GM19395 (cell line): ENCODE measurements around the gene POLG.

ENCODE experiments used
- ATAC-seq: cut with Tn5 transposase; IDR thresholded peaks from one replicate; pipeline ENCODE4 v1.9.1; 2021; ENCODE audit warnings: mild to moderate bottlenecking, moderate library complexity; ENCODE audit not compliant: unreplicated experiment

POLG gene

DNA sequence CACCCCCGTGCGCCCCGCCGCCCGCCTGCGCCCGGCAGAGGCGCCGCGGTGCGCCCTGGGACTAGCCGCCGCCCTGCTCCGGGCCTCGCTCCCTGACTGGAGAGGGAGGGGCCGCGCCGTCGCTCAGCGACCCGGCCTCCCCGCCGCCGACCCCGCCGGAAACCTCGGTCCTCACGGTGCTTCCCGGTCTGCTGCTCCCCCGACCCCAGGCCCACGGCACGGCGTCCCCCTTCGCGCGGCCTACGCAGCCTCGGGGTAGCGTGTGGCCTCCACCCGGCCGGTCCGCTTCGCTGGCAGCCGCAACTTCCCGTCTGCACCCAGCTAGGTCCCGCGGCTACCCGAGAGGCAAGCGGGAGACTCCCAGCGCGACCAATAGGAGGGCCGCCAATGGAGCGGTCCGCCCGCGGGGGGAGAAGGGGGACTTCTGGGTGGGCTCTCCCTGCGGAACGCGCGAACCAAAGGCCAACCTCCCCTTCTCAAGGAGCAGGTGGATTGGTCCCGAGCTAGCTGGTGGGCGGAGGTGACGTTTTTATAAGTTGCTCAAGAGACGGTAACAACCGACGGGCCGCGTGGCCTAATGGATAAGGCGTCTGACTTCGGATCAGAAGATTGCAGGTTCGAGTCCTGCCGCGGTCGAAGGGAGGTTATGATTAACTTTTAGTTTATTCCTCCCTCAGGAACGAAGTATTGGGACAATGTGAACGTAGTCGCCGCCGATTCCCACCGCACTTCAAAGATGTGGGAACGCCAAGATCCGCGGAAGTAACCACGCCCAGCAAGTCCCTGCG is at the start of gene POLG:
TSS of gene POLG (minus strand) at position 315 of the 788 bp plus-strand sequence. CDS start 1,070 bp downstream, outside the sequence.
- ATAC-seq: peak; percentile 90

DNA sequence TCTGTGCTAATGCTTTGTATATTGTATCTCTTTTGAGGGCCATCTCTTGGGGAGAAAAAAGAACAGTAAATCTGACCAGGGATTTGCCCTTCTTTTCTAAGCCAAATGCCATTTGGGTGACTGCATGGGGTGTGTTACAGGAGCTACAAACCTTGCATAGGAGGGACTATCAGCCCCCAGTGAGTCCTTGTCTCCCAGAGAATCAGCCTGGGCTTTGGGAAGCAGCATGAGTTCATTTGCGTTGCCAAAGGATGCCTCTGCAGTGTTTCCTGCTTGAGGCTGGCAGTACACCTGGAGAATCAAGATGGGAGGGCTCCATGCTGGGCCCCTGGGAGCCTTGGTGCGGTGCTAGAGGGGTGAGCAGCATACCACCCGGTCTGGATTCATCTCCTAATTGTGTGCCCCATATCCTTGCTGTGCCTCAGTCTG is 49.6 kb upstream of the POLG start:
- ATAC-seq: no peak

DNA sequence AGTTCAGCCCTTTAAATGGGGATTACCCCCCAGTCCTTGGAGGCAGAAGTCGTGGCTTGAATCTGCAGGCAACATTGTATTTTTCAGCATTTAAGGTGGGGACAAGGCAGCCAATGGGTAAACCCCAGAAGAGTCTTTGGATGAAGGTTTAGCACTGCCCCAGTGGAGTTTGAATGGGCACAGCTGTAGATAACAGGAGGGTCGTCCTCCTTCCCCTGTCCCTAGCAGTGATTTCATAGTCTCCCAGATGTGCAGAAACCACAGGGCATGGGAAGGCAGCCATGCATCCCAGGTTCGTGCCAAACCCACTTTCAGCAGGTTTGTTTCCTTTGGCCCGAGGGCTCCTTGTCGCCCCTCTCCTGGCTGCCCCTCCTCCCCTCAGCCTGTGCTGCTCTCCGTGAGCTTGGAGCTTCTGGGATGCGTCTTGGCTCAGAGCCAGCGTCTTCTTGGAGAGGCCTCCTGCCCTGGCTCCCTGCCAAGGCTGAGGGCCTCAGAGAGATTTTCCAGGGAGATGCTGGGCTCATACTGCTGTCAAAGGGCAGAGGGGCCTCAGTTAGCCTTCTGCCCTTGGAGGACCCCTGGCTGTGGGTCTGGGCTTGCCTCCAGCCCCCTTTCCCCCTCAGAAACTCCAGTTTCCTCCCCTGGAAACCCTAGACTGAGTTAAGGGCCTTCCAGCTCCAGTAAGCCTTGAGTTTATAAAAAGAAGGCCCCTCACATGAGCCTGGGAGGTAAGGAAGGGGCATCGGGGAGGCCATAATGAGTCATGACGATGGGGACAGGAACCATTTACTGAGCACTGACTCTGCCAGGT is 48.9 kb upstream of the POLG start:
- ATAC-seq: no peak

DNA sequence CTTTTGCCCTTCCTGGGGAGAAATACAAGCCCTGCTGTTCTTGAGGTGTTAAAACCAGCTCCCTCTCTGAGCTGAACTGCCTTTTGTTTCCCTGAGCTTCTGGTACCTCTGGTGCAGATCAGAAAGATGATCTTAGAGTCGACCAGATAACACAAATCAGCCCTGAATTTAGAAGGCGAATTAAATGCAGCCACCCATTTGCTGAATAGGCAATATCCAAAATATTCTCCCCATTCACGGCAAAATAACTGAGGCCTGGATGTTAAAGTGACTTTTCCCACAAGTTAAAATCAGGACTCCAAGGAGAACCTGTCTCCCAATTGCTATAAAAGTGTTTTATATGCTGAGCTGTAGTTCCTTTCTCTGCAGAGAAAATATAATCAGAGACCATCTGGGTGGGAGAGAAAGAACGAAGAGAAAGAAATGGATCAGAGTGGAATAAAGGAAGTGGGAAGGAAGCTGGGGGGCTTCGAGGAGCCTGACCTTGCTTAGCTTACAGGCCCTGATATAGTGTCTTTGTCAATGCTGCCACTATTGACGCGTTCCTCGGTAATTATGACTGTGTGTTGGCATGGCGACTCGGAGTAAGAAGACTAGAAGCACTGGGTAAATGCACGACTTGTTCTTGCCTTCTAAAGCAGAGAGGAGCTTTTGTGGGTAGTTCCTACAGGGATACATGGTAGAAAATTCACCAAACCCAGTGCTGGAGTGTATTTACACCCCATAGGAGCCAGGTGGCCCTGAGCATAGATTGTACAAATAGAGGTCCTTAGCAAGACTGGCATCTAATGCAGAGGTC is 47.5 kb upstream of the POLG start:
- no peak for ATAC-seq

DNA sequence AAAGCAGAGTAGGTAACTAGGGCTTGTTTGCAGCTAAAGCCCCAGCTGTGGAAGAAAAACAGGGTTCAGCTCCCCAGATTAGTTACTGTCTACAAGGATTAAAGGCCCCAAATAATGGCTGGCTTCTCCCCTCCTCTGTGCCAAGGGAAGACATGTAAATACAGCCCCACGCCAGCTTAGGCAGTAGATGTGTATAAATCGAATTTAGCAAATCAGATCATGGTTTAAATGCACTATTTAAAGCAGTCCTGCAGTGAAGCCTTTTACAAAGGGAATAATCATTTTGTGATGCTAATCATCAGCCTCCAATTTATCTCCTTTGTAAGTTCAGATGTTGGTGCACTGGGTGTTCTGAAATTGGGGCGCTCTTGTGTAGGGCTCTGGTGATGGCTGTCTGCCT is 46.7 kb upstream of the POLG start:
- ATAC-seq: no peak

DNA sequence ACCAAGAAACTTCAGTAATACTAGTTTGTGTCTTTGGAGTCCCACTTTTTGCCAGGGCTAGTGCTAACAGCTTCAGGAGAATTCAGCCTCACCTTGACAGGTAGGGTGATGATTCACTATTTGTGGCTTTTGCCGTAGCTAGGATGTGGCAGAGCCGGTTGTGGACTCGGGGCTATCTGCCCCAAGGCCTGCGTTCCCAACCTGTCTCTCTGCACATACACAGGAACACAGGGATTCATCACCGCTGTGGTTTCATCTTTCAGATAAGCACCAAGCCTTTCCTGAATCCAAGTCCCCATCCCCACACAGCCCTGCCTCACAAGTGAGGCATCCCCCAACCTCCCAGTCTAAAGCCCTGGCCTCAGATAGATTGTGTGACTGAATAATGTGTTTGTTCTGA is 45.2 kb upstream of the POLG start:
- no peak for ATAC-seq

DNA sequence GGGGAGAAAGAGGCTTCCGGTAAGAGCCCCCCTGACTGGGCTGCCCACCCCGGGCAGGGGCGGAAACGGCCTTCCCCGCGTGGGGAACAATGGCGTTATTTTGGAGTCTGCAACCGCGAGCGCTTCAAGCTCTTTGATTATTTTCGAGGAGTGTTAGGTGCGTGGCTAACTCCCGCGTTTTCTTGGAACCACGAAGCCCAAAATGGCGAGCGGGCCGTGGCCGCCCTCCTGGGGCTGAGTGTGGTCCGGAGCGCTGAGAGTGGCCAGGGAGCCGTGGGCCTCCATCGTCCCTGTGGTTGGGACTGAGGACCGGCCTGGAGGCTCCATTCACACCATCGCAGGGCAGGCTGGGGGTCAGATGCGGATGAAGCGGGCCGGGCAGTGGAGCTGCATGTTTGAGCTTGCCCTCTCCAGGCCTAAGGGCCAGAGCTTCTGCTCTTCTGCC is 44.6 kb upstream of the POLG start:
- no peak for ATAC-seq

DNA sequence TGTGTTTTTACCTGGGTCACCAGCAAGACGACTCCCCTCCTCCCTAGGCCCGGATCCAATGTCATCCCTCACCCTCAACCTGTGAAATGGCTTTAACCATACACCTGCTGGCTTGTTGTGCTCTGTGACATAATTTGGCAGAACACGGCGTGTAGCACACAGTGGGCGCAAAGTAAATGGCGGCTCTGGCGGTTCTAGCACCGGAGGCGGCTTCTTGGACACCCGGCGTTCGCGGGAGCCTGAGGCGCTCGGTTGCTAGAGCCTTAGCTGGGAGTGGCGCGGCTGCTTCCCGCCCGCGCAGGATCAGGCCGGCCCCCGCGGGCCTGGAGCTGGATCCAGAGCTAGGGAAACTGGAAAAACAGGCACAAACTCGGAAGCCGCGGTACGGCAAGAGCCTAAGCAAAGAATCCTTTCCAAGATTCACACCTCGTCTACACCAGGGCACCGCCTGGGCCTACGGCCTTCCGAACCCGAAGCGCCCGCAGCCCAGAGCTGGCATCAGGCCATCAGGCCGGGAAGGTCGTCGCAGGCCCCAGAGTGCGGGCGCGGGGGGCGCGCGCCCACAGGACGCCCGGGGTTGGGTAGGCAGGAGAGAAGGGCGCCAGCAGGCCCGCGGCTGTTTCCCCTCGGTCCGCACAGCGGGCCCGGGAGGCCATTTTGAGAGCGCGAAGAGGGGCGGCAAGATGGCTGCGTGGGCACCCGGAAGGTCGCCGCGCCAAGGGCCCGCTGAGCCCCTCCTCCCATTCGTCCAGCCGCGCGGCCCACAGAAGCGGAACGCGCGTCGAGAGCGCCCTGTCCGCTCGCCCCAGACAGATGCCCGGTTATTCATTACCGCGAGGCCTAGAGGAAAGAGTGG is 43.9 kb upstream of the POLG start:
- ATAC-seq: no peak

DNA sequence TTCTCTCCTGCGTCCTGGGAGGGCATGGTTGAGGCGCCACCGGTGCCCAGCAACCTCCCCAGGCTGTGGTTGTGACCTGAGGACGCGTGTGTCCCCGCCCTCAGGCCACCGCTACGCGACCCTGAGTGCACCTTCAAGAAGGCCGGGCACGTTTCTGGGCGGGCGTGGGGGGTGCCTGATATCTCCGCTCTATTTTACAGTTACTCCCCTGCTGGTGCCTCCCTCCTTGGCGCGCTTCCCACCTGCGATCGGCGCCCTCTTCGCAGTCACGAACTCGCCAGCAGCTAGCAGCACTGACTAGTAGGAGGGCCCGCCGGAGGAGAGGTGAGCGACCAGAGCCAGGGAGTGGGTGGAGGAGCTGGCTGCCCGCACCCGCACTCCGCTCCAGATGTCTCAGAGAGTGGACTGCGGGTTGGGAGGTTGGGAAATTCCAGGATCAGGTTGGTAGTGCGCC is 43.2 kb upstream of the POLG start:
- no peak for ATAC-seq

DNA sequence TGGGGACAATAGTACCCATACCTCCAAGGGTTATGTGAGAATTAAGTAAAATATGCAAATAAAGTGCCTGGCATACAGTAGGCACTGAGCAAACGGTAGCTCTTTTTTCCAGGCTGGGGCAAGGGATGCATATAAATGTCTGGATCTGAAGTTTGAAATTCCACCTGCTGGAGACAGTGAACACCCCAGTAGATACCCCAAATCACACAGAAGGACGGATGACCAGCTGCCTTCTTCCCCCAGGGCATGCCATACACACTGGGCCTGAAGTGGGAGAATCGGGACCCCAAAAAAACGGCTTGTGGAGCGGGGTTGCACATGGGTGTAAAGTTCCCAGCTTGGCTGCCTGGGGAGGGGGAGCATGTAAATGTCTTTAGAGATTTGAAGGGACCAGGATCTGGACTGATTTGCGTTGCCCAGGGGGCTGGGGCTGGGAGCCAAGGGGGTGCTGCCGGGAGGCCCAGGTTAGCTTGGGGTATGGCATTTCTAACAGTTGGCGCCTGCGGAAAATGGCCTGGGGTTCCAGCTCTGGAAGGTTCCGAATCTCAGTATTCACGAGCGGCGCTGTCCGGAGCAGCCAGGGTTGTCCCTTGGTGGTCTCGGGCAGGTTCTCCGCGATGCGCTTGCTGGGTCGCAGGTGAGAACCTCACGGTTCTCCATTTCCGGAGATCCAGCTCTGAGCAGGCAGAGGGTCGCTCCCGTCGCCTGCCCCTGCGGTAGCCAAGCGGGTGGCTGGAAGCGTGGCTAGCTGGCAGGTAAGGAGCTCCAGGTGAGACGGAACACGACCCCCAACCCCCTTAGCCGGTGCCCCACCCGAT is 42.6 kb upstream of the POLG start:
- no peak for ATAC-seq

DNA sequence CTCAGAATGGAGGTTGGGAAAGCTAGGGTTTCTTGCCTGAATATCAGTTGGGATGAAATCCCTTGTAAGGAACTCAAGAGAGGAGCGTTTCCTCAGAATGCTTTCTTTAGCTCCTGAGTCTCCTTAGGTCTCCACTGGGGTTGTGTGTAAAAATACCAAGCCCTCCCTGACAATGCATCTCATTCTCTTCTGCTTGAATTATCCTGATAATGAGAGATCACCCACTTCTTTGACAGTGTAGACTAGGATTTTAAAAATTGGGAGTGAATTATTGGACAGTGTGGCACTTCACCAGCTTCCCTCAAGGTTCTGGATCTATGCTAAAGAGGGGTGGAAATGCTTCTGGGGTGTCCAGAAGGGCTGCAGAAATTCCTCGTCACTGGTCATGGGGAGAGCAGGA is 41.8 kb upstream of the POLG start:
- no peak for ATAC-seq

DNA sequence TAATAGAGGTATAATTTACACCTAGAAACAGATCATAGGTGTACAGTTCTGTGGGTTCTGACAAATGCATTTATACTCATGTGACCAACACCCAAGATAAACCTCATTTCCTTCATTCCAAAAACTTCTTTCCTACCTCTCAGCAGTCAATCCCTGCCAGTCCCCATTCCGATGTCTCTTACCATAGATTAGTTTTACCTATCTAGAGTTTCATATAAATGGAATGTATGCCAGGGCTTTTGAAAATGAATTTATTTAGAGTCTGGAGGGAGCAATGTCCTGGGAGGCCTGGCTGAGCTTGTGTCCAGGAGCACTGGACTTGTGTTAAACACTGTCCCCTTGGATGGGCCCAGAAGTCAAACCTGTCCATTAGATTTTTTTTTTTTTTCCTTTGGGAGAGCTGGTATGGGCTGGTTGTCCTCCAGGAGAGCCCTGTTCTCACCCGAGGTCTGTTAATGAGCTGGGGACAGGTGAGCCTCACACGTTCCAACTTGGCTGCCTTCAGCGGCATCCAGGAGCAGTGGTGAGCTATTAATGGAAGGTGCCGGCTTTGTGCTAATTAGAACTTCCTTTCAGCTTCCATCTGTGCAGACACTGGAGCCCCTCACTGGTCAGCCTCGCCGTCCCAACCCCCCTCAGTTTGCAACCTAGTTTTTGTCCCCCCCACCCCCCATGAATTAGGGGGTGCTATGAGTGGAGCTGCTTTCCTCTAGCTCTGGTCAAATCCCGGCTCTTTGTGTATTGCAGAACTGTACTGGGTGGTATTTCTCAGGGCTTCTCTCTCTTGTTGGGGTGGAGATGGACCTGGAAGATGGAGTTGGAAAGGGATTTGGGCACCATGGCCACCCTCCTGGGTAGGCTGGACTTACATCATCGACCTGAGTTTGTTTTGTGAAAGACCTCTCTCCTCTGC is 40.7 kb upstream of the POLG start:
- no peak for ATAC-seq

DNA sequence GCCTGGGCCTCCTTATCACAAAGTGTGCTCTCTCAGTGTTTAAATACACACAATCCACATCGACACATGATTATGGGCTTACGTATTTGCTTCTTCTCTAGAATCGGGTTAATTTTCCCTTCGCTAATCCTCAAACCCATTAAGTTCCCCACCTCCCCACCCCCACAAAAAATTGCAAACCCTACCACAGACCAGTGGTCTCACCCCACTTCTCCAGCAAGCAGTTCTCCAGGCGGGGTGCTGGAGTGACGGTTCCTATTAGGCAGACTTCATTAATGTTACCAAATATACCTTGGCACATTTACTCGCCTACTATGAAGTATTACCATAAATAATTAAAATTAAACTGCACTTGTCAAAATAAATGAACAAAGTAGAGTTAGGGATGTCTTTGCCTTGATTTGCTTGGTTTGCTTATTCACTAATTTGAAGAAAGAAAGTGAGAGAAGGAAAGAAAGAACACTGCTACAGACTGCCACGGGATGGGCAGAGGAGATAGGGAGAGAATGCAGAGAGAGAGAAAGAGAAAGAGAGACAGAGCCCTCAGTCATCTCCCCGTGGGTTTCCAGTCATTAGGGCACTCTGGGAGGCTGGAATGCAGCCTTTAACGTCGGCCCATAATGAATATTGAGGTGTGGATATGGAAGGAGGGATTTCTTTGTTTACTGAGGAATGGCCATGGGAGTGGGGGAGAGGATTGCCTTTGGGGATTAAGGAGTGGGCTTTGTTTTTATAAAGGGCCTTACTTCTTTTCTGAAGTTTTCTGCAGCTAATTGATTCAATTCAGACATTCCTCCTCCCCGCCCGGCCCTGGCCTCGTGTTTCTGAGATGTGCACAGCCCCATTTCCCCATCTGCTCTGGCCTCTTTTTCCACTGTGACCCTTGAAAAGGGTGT is 39.7 kb upstream of the POLG start:
- no peak for ATAC-seq

DNA sequence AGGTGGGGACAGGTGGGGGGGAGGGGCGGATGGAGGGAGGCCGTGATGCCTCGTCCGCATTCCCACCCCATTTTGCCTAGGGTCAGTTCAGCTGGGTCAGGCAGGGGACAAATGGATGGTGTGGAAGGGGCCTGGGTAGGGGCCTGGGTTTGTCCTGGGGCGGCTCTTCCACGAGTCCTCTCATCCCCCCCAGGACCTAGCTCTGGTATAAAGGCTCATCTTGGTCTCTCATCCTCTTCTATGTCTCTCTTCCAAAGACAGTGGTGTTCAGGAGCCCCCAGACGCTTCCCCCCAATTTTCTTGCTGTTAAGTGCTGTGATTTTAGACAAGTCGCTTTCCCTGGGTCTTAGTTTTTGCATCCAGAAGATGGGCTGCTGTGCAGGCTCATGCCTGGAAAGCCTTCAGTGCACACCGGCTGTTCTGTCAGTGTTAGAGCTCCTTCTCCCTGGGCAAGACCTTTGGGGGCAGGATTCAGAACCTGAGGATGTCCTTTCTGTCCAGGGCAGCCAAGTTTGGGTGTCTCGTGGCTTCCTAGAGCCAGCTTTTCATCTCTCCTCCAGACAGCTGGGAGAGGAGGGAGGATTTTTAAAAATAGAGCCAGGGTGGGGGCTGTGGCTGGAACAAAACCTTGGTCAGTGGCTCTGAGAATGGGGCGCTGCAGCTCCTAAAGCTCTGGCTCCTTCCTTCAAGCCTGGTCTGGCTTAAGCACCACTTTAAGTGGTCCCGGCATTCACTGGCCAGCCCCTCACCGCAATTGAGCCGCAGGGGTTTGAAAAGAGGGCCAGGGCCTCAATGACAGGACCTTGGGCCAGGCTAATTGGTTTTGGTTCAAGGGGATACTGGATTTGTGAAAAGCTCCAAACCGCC is 37.7 kb upstream of the POLG start:
- ATAC-seq: no peak

DNA sequence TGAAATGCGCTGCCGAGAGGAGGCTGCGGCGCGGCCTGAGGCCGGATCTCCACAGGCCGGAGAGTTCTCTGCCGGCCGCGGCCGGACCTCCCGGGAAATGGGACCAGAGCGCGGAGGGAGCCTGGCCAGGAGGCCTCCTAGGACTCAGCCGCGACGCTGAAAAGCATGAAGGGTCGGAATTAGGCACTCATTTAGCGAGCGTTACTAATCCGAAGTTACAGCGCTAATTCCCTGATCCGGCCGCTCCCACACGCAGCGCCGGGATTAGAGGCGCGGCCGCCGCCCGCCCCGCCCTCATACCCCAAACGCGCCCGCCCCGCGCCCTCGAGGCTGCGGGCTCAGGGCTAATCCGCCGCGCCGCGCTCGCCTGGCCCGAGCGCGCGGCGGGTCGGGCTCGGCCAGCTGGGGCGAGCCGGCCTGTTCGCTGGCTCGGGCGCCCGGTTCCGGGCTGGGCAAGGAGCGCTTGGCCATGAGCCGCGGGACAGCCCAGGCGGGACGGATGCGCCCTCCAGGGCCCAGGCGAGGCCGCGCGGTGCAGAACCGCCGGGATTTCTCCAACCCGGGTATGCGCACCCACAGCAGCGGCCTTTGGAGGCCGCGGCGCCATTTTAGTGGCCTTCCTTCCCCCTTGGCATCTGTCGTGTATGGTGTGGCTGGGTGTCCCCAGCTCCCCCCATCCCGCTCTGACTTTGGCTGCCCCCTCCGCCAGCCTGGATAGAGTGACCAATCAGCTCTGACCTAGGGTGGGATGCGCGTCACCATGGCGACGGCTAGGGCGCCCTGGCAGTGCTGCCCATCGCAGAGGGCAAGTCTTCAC is 36.8 kb upstream of the POLG start:
- no peak for ATAC-seq

DNA sequence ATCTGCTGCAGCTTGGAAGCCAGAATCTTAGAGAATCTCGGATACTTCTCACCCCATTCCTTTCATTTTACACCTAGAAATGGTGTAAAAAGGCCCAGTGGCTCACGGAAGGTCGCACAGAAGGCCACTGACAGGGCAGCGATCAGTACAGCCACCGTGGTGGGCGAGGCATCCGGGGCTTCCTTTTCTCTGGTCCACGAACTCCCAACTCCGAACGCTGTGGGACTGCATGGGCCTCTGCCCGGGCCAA is 36.3 kb upstream of the POLG start:
- ATAC-seq: no peak
